Endometrial microvascular endothelial cells (primary cell): ENCODE results near the gene DUS3L. TPM values are rescaled to one million over a fixed set of nuclear protein-coding genes. Genes with fewer than 3 reads are reported as not detected.

Source experiments
- in situ Hi-C: cut with HindIII; loops from 2 replicates; pipeline ENCODE4 v1.10.0; 2017; ENCODE audit warnings: low sequenced_read_pairs, low pct_unique_long_range_greater_than_20kb; ENCODE audit errors: inconsistent ontology term
- total RNA-seq: library from RNA; depleted of rRNA; stranded (reverse); fragments of >200 nt; gene quantifications from one replicate; pipeline ENCODE4 v1.2.3, GENCODE V29; 2015; ENCODE audit errors: inconsistent ontology term

Gene DUS3L
- total RNA-seq, 1 donor from 2014 or later: 25.3 TPM

GRCh38 chr19:5803441-5803751 lies 12.4 kb upstream of the DUS3L start:
- in situ Hi-C loops: no loop called here

- in situ Hi-C loops: no loop called here
Observed at GRCh38 chr19:5801796-5802619, 11.0 kb upstream of the DUS3L start.

- in situ Hi-C loops: no loop called here
Observed at GRCh38 chr19:5800361-5801270, 9.7 kb upstream of the DUS3L start.

GRCh38 chr19:5799247-5800241 lies 8.6 kb upstream of the DUS3L start:
- in situ Hi-C loops: no loop called here

- in situ Hi-C loops: no loop called here
Observed at GRCh38 chr19:5798244-5798643, 7.3 kb upstream of the DUS3L start.

GRCh38 chr19:5795382-5795919 lies 4.5 kb upstream of the DUS3L start:
- in situ Hi-C loops: no loop called here

GRCh38 chr19:5793188-5793587 lies 2.2 kb upstream of the DUS3L start:
- in situ Hi-C loops: no loop called here

- in situ Hi-C loops: no loop called here
Observed at GRCh38 chr19:5792224-5792623, 1.3 kb upstream of the DUS3L start.

- in situ Hi-C loops: no loop called here
Observed at GRCh38 chr19:5789886-5790558, 941 bp downstream of the DUS3L start.

GRCh38 chr19:5789351-5789761 lies 1.6 kb downstream of the DUS3L start:
- in situ Hi-C loops: no loop called here

- in situ Hi-C loops: no loop called here
Observed at GRCh38 chr19:5788422-5788821, 2.5 kb downstream of the DUS3L start.

GRCh38 chr19:5787409-5788182 lies 3.4 kb downstream of the DUS3L start:
- in situ Hi-C loops: no loop called here

- in situ Hi-C loops: no loop called here
Observed at GRCh38 chr19:5786593-5787408, 4.2 kb downstream of the DUS3L start.

GRCh38 chr19:5785423-5785822 lies 5.5 kb downstream of the DUS3L start:
- in situ Hi-C loops: no loop called here

- in situ Hi-C loops: no loop called here
Observed at GRCh38 chr19:5784581-5785147, 6.3 kb downstream of the DUS3L start, which contains the start of gene PRR22. Gene PRR22, minus strand, starts transcription at chr19:5784746. Its CDS starts 86 bp downstream, at chr19:5784660.
